Stimulated activated CD4-positive, alpha-beta T cell treated with anti-CD3 and anti-CD28 coated beads, TNF-alpha, amount 100 ng/mL, for 1 hour (primary cell): Measurements from ENCODE around the gene RERE.

Source experiments
- DNase-seq, 3 donors: peaks; one replicate each; pipeline ENCODE4 v3.0.0-alpha.2; 2020; ENCODE audit warnings: low read depth in 3 of 3, low spot score in 1 of 3

Gene RERE

GRCh38 chr1:8817412-8818324 is at the start of gene RERE:
TSS of gene RERE (minus strand) at chr1:8817640.
- peak; percentile 92 to 97 (median 96) for DNase-seq

DNA sequence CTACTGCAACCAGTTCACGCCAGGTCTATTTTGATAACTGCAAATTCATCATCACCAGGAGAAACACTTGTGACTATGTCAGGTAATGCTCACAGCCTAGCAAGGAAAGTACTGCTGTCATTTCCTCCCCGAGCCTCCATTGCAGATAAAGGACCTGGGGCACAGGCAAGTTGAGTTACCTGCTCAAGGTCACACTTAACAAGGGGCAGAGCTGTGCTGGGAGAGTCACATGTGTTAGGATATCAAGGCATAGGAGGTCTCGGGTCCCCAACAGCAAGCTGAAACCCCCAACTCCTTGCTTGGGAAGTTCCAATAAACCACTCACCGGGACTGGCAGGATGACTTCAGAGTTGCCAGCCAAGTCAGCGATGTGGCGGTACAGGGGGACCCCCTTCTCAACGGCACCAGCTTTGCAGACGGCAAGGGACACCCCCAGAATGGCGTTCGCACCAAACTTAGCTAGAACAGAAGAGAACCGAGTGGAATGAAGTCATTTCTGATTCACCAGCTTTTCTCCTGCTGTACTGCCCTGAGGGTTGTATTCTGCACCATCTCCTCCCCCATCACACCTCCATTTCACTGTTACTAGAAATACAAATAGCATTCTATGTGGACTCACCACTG is 49.5 kb upstream of the RERE start:
- no peak for DNase-seq

- DNase-seq, result no peak
These were observed 48.8 kb upstream of the RERE start for GRCh38 chr1:8866173-8866791.

DNA sequence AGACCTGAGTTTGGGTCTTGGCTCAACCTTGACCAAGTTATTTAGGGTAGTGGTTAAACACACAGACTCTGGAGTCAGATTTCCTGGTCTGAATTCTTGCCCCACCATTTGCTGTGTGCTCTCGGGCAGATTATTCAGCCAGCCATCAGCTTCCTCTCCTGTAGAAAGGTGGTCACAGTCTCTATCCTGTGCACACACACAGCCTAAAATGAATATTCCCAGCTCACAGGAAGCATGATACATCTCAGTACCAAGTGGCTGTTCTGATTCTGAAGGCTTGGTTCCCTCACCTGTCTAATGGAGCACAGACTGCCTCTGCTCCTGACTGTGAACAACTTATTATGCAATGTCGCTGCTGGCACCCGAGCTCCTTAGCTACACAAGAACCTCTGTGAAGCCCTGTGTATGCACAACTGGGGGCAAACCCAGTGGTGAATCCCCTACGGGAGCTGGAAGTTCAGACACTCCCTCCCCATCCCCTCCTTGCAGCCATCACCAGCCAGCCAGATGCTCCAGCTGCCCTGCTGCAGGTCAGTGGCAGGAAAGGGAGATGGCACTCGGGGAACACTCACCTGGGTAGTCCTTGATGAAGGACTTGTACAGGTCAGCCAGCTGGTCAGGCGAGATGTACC is 47.4 kb upstream of the RERE start:
- DNase-seq, result no peak

DNA sequence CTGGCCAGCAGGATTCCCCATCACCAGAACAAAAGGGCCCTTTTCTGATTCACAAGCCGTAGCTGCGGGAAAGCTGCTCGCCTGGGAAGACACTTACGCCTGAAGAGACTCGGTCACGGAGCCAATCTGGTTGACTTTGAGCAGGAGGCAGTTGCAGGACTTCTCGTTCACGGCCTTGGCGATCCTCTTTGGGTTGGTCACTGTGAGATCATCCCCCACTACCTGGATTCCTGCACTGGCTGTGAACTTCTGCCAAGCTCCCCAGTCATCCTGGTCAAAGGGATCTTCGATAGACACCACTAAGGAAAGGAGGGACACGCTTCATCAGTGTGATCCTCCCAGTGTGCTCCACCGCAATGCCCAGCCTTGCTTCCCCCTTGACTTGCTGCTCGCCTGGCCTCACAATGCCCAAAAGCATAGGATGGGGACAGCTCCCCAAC is 46.4 kb upstream of the RERE start:
- no peak for DNase-seq

DNA sequence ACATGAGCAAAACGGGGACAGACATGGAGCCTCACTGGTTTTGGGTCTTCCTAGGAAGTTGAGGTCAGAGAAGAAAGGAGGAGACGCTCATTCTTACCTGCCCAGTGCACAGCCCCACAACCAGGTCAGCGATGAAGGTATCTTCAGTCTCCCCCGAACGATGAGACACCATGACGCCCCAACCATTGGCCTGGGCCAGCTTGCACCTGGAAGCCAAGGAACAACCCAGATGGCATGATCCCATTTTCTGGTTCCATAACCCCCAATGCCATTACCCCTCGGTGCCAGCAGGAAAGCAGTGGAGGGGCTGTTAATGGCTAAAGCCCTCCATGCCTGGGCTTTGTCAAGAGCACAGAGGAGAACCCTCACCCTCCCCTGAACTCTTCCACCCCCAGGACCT is 45.7 kb upstream of the RERE start:
- DNase-seq, result no peak

- no peak for DNase-seq
These were observed 45.1 kb upstream of the RERE start for GRCh38 chr1:8862528-8862927.

- no peak for DNase-seq
These were observed 43.5 kb upstream of the RERE start for GRCh38 chr1:8860738-8861516.

DNA sequence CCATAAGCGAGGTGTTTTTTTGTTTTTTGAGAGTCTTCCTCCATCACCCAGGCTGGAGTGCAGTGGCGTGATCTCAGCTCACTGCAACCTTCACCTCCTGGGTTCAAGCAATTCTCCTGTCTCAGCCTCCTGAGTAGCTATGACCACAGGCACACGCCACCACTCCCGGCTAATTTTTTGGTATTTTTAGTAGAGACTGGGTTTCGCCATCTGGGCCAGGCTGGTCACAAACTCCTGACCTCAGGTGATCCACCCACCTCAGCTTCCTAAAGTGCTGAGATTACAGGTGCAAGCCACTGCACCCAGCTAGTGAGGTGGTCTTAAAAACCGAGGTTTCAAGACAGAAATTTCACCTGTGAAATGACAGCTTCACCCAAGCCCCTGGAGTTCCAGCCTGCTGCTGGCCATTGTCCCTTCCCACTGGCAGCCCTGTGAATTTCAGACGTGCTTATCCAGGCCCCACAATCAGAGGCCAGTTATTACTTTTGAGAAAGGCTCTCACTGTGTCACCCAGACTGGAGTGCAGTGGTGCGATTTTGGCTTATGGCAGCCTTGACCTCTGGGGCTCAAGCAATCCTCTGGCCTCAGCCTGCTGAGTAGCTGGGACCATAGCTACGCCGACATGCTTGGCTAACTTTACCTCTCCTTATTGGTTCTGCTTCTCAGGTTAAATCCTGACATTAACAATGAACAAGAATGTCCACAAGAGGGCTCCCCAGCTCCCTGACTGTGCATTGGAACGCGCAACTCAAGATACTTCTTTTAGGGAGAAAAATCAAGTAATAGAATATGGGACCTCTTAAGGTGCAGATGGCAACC is 41.7 kb upstream of the RERE start:
- peak in 1 of 3 donors; percentile 28 for DNase-seq

GRCh38 chr1:8858112-8858668 is 40.8 kb upstream of the RERE start:
- DNase-seq, result no peak

DNA sequence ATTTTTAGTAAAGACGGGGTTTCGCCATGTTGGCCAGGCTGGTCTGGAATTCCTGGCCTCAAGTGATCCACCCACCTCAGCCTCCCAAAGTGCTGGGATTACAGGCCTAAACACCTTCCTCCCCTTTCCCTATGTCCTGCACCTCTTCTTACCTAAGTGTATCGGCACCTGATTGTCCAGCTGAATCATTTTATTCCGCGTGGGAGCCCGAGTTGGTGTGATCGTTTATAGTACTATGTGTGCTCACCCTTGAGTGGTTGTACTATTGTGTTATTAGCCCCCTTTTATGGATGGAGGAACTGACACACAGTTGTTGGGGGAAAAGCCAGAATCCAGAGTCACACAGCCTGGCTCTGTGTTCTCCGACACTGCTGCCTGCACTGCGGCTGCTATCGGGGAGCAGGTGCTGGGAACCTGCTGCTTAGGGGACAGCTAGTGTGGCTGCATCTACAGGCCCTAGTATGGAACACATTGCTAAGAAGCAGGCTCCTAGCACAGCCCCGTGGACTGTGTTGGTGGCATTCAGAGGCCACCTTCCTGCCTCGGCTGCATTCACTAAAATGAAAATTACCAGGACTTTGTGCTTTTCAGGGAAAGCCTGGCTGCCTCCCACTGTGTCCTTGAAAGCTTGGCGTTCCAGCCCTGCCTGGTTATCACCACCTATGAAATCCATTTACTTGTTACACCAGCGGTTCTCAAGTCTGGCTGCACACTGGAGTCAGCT is 39.4 kb upstream of the RERE start:
- DNase-seq, result no peak

DNA sequence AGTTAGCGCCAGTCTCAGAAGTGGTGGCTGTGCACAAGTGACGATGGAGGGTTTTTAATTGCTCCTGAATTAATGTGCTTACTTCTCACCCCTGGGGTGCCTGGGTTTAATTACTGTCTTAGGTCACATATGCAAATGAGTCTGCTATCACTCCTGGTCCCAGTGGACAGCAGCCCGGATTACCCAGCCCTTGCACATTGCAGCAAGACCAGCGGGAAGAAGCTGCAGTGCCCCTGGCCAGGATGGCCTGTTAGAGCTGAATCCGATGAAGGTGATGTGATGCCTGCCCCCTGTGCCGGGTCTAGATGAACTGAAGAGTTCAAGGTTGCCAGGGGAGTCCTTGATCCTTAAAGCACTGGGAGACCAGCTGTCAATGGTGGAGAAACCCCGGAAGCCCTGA is 36.8 kb upstream of the RERE start:
- DNase-seq, result no peak

DNA sequence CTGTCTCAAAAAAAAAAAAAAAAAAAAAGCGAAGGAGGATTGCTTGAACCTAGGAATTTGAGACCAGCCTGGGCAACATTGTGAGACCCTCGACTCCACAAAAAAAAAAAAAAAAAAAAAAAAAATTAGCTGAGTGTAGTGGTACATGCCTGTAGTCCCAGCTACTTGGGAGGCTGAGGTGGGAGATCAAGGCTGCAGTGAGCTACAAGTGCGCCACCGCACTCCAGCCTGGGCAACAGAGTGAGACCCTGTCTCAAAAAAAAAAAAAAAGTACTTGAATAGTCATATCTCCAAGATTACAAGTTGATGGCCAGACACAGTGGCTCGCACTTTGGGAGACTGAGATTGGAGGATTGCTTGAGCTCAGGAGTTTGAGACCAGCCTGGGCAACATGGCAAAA is 33.6 kb upstream of the RERE start:
- DNase-seq, result no peak

GRCh38 chr1:8848663-8849386 is 31.4 kb upstream of the RERE start:
- DNase-seq, result peak; percentile 23 to 74 (median 47)

GRCh38 chr1:8847990-8848389 is 30.6 kb upstream of the RERE start:
- no peak for DNase-seq

- no peak for DNase-seq
These were observed 28.8 kb upstream of the RERE start for GRCh38 chr1:8846263-8846662.

DNA sequence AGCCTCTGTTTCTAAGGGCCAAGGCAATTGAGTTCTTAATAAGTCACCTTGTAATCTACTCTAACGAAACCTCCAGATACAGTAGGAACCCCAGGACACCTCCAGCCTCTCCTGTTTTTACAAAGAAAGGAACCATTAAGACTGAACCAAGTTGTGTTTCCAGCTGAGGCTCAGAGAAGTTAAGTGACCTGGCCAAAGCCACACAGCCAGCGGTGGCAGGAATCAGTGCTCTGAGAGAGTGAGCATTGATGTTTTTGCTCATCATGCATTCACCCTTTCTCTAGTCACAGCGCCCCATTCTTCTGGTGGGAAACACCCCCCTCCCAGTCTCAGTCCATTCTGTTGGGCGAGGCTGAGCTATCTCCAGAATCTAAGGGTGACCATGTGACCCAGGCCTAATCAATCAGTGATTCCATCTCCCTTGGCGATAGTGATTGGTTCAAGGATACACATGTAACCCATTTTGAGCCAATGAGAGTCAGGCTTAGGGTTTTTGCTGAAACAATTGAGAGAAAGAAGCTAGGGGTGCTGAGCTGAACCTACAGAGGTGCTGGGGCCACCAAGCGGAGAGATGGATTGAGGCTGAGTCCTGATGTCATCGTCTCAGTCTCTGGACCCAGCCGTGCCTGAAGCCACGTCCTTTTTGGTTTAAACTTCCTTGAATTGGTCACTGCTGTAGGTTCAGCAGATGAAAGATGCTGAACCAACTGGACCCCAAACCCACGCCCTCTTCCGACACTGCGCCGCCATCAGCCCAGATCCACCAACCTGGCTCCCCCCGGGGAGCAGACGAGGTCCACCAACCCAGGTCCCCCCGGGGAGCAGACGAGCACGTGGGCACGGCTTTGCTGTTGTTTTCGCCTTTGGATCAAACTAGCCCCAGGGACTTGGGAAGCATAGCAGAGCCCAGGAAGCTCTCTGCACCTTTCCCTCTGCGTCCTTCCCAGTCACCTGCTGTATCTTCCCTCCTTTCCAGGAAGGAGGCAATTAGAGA is 28.0 kb upstream of the RERE start:
- DNase-seq, result no peak
